ENCODE results near the gene ZC3H6.

GRCh38 chr2:112253261-112253815, 22.1 kb upstream of the ZC3H6 start:
- TF ChIP-seq, protein P1, sequence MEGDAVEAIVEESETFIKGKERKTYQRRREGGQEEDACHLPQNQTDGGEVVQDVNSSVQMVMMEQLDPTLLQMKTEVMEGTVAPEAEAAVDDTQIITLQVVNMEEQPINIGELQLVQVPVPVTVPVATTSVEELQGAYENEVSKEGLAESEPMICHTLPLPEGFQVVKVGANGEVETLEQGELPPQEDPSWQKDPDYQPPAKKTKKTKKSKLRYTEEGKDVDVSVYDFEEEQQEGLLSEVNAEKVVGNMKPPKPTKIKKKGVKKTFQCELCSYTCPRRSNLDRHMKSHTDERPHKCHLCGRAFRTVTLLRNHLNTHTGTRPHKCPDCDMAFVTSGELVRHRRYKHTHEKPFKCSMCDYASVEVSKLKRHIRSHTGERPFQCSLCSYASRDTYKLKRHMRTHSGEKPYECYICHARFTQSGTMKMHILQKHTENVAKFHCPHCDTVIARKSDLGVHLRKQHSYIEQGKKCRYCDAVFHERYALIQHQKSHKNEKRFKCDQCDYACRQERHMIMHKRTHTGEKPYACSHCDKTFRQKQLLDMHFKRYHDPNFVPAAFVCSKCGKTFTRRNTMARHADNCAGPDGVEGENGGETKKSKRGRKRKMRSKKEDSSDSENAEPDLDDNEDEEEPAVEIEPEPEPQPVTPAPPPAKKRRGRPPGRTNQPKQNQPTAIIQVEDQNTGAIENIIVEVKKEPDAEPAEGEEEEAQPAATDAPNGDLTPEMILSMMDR (IDR thresholded peaks at IDR 0.05) = no peak
- TF ChIP-seq POLR2A (IDR thresholded peaks at IDR 0.05) = no peak
